GM18868 (cell line): ENCODE results near the gene ANTXRL.
"Not testable (repeated sequence)": the region's sequence is repeated elsewhere in the genome, so short reads cannot be mapped to it uniquely, and the experiment has no call there.

Source experiments
- ATAC-seq: cut with Tn5 transposase; IDR thresholded peaks from one replicate; pipeline ENCODE4 v1.9.1; 2021; ENCODE audit warnings: mild to moderate bottlenecking, moderate library complexity; ENCODE audit not compliant: unreplicated experiment

ANTXRL gene

GRCh38 chr10:46327685-46328084 lies 40.9 kb downstream of the ANTXRL start:
- no peak for ATAC-seq

GRCh38 chr10:46328853-46329689 lies 42.3 kb downstream of the ANTXRL start:
- no peak for ATAC-seq

GRCh38 chr10:46329690-46330016 lies 42.9 kb downstream of the ANTXRL start:
- ATAC-seq: no peak

GRCh38 chr10:46330894-46331293 lies 44.1 kb downstream of the ANTXRL start:
- no peak for ATAC-seq

- not testable (repeated sequence) for ATAC-seq
Measured at GRCh38 chr10:46365484-46365883, 78.7 kb downstream of the ANTXRL start.

- not testable (repeated sequence) for ATAC-seq
Measured at GRCh38 chr10:46367209-46367608, 80.4 kb downstream of the ANTXRL start.

GRCh38 chr10:46367666-46368240 lies 81.0 kb downstream of the ANTXRL start:
- ATAC-seq: not testable (repeated sequence)

- not testable (repeated sequence) for ATAC-seq
Measured at GRCh38 chr10:46368956-46369355, 82.2 kb downstream of the ANTXRL start.

- ATAC-seq: not testable (repeated sequence)
Measured at GRCh38 chr10:46374410-46374809, 87.6 kb downstream of the ANTXRL start.

GRCh38 chr10:46375406-46375805 lies 88.6 kb downstream of the ANTXRL start, which contains the start of gene ANXA8L1:
ANXA8L1 (plus strand) TSS chr10:46375776; CDS start chr10:46375852, 76 bp downstream.
- ATAC-seq: not testable (repeated sequence)

GRCh38 chr10:46377022-46377421 lies 90.2 kb downstream of the ANTXRL start:
- not testable (repeated sequence) for ATAC-seq

GRCh38 chr10:46377651-46378050 lies 90.9 kb downstream of the ANTXRL start:
- not testable (repeated sequence) for ATAC-seq

- not testable (repeated sequence) for ATAC-seq
Measured at GRCh38 chr10:46378108-46378507, 91.3 kb downstream of the ANTXRL start.

GRCh38 chr10:46379233-46379848 lies 92.5 kb downstream of the ANTXRL start:
- not testable (repeated sequence) for ATAC-seq
